ENCODE measurements around the gene CDHR3.

GRCh38 chr7:106072715-106073091 is 109.6 kb downstream of the CDHR3 start:
- TF ChIP-seq CTCF (IDR thresholded peaks at IDR 0.05) (no peak), POLR2A (IDR thresholded peaks at IDR 0.05) (no peak), POLR2AphosphoS5 (IDR thresholded peaks at IDR 0.05) (no peak)

Data from prostate gland (tissue), 2 donors.